GM23248 (cell line): ENCODE measurements around the gene WDR43. TPM values are rescaled to one million over a fixed set of nuclear protein-coding genes. Genes with fewer than 3 reads are reported as not detected.
A peak's percentile ranks its signal among the peaks of the same experiment; 100 is the strongest.

Experiments used
- DNase-seq: peaks from one replicate; pipeline ENCODE4 v3.0.0-alpha.2; 2015
- H2AFZ ChIP-seq: fragments of 200-600 bp; sonication (generic); 2 replicates; pipeline ENCODE4 v1.6.1; 2016; ENCODE audit warnings: antibody characterized with exemption
- H3F3A ChIP-seq: fragments of 200-600 bp; sonication (generic); 2 replicates; pipeline ENCODE4 v1.6.1; 2016; ENCODE audit warnings: mild to moderate bottlenecking, antibody characterized with exemption, mixed run types; ENCODE audit not compliant: insufficient read depth
- H3K27ac ChIP-seq: fragments of 200-600 bp; sonication (generic); 2 replicates; pipeline ENCODE4 v1.5.1; 2016; ENCODE audit warnings: mild to moderate bottlenecking
- H3K27me3 ChIP-seq: fragments of 200-600 bp; sonication (generic); replicated peaks from 2 replicates; pipeline ENCODE4 v1.6.1; 2016; ENCODE audit warnings: mild to moderate bottlenecking; ENCODE audit not compliant: insufficient read depth
- H3K36me3 ChIP-seq: fragments of 200-600 bp; sonication (generic); 2 replicates; pipeline ENCODE4 v1.6.1; 2016; ENCODE audit warnings: low read depth, mild to moderate bottlenecking
- H3K4me1 ChIP-seq: fragments of 200-600 bp; sonication (generic); 2 replicates; pipeline ENCODE4 v1.6.1; 2016; ENCODE audit warnings: mild to moderate bottlenecking; ENCODE audit not compliant: insufficient read depth
- H3K4me2 ChIP-seq: fragments of 200-600 bp; sonication (generic); one replicate; pipeline ENCODE4 v1.6.1; 2016; ENCODE audit warnings: mild to moderate bottlenecking; ENCODE audit not compliant: unreplicated experiment
- H3K4me3 ChIP-seq: fragments of 200-600 bp; sonication (generic); 2 replicates; pipeline ENCODE4 v1.5.1; 2016; ENCODE audit warnings: mild to moderate bottlenecking
- H3K79me2 ChIP-seq: fragments of 200-600 bp; sonication (generic); 2 replicates; pipeline ENCODE4 v1.6.1; 2016; ENCODE audit warnings: mild to moderate bottlenecking; ENCODE audit not compliant: insufficient read depth
- H3K9ac ChIP-seq: fragments of 200-600 bp; sonication (generic); 2 replicates; pipeline ENCODE4 v1.6.1; 2016; ENCODE audit warnings: mild to moderate bottlenecking
- H3K9me2 ChIP-seq: fragments of 200-600 bp; sonication (generic); 2 replicates; pipeline ENCODE4 v1.6.1; 2016; ENCODE audit warnings: mixed run types, mild to moderate bottlenecking, moderate library complexity; ENCODE audit not compliant: insufficient read depth
- H3K9me3 ChIP-seq: fragments of 200-600 bp; sonication (generic); one replicate; pipeline ENCODE4 v1.6.1; 2017; ENCODE audit warnings: low read depth
- H4K20me1 ChIP-seq: fragments of 200-600 bp; sonication (generic); 2 replicates; pipeline ENCODE4 v1.6.0; 2016; ENCODE audit not compliant: insufficient read depth
- EZH2 ChIP-seq: fragments of 200-600 bp; sonication (generic); IDR thresholded peaks from 2 replicates; pipeline ENCODE4 v1.6.1; 2018; ENCODE audit warnings: antibody characterized with exemption, mild to moderate bottlenecking; ENCODE audit not compliant: insufficient read depth, poor library complexity, severe bottlenecking
- EZH2phosphoT487 ChIP-seq: fragments of 200-600 bp; sonication (generic); IDR thresholded peaks from 2 replicates; pipeline ENCODE4 v1.6.1; 2018; ENCODE audit warnings: antibody characterized with exemption, moderate library complexity, mild to moderate bottlenecking, low read depth; ENCODE audit not compliant: insufficient read depth
- WGBS, 2 experiments: methylation state at CpG; one replicate each; pipeline ENCODE4 v1.1.6; 2015 to 2017; ENCODE audit warnings: low lambda C conversion rate in 2 of 2, low coverage in 1 of 2; ENCODE audit errors: missing lambda C conversion rate in 2 of 2; 5-methylcytosine and 5-hydroxymethylcytosine counted together
- in situ Hi-C: fragments of 300-500 bp; cut with MboI; formaldehyde crosslinking; loops from 2 replicates; pipeline ENCODE4 v1.15.0; 2020
- polyA plus RNA-seq: library from polyadenylated mRNA; unstranded; fragments of >200 nt; fragmentation: Nextera tagmentation; extraction: Ambion mirVana; gene quantifications from 2 replicates; pipeline ENCODE4 v1.2.1, GENCODE V29; 2016
- total RNA-seq: library from RNA; depleted of rRNA; stranded (reverse); fragments of >200 nt; shearing (Covaris generic); gene quantifications from 2 replicates; pipeline ENCODE4 v1.2.3, GENCODE V29; 2014

Gene WDR43
- total and polyA plus RNA-seq, 2 experiments from 2014 or later, result 31.3 to 71.8 TPM

DNA sequence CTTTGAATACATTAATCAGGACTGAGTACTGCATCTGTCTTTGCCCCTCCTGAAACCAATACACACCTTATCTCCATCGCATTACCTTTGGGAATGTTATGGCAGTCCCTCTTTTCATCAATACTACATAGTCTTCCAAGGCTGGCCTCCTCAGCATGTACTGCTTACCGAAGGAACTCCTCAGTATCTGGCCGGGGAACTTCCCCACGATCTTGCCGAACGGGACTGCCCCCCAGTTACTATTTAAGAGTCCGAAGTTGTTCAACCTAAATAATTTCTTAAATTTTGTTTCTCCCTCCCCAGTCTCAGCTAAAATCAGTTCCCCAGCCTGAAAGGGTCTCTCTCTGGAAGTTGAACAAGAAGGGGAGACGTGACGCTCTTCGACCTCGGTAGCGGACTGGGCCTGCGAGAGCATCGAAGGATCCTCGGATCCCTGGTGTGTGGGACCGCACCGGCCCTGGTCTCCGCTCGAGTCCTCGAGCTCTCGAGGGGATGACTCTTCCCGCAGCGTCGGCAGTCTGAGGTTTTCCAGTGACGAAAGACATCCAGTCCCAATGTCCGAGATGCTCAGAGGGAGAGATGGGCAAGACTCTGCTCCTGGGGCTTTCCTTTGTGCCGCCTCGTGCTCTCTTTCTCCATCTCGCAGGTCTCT, 24.8 kb upstream of the WDR43 start:
- Histone ChIP-seq H4K20me1 (no peaks in the 10 kb centered on the region), H3K79me2 (peaks cover 52% of the 10 kb centered on the region), H3K4me3 (peak overlapping the region; percentile 97), H3K4me2 (peak overlapping the region; percentile 94), H3K9me2 (no peaks in the 10 kb centered on the region), H3K27me3 (no peaks in the 10 kb centered on the region), H3K36me3 (no peaks in the 10 kb centered on the region), H3K9ac (peak overlapping the region; percentile 95), H3F3A (0 out of 2 replicates have a peak, but pooled peaks cover 5% of the 10 kb centered on the region), H3K27ac (peak overlapping the region; percentile 76), H3K4me1 (peaks cover 19% of the 10 kb centered on the region), H2AFZ (peak overlapping the region; percentile 96), H3K9me3 (no peaks in the 10 kb centered on the region)
- 1 to 2% methylated on average over 29 of the region's 29 CpGs for WGBS, 2 experiments
- in situ Hi-C loops, result no loop called here
- TF ChIP-seq EZH2phosphoT487, result no peak
- peak; percentile 79 for DNase-seq

DNA sequence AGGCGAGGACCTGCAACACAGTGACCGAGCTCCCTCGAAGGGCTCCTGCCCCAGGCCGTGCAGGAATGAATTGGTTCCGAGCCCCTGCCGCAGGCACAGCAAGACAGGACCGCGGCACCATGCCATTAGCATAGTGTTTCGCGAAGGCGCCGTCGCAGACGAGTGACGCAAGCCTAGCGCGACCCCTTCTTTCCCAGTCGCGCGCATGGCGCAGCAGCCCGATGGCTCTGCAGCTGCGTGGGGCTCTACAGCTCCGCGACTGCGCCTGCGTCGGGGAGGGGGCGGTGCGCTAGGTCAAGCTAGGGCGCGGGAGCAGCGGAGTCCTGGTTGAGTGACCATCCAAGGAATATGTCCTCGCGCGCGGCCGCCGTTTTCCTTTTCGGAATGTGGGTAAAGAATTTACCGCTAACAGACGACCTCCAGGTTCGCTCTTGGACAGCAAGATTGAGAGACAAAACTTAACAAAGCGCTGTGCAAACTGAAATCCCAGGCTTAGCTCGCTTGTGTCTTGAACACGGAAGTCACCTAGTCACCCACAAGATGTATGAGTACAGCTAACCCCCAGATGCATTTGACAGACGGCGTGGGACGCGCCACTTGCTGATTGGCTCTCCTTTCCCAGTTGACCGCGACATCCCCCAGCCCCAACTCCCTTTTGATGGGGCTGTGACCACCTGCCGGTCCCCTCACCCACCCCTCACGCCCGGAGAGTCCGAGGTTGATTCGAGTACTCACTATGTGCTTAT, 24.1 kb upstream of the WDR43 start, which contains the start of gene TRMT61B:
Gene TRMT61B, minus strand, starts transcription at position 164 of the 746 bp plus-strand sequence. Its CDS starts 32 bp downstream, at position 132.
- H4K20me1 ChIP-seq, result no peaks in the 10 kb centered on the region
- H3K9me3 ChIP-seq, result no peaks in the 10 kb centered on the region
- H3K27me3 ChIP-seq, result no peaks in the 10 kb centered on the region
- in situ Hi-C loops, result no loop called here
- H3K4me2 ChIP-seq, result peak within 1 kb of the TSS; percentile 94
- peak within 1 kb of the TSS; percentile 96 for H2AFZ ChIP-seq
- TF ChIP-seq EZH2phosphoT487, result no peak
- no peak for TF ChIP-seq EZH2
- DNase-seq, result peak; percentile 98
- 1% methylated on average over 57 of the region's 57 CpGs for WGBS, 2 experiments
- peaks cover 45% of the 10 kb centered on the region for H3K79me2 ChIP-seq
- H3K4me3 ChIP-seq, result peak within 1 kb of the TSS; percentile 97
- peak within 1 kb of the TSS; percentile 95 for H3K9ac ChIP-seq
- peaks cover 19% of the 10 kb centered on the region for H3K4me1 ChIP-seq
- H3K9me2 ChIP-seq, result no peaks in the 10 kb centered on the region
- H3K36me3 ChIP-seq, result no peaks in the 10 kb centered on the region
- H3K27ac ChIP-seq, result peak within 1 kb of the TSS; percentile 76
- 0 out of 2 replicates have a peak, but pooled peaks cover 5% of the 10 kb centered on the region for H3F3A ChIP-seq

DNA sequence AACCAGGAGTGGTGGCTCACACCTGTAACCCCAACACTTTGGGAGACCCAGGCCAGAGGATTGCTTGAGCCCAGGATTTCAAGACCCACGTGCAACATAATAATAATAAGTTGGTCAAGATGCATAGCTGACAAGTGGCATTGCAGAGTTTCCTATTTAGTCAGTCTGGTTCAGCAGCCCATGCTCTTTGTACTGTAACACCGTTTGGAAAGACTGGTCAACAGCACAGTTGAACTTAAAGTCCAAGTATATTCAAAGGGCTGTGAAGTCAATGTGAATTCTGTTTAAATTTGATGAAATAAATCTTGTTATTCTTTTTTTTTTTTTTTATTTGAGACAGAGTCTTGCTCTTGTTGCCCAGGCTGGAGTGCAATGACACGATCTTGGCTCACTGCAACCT, 22.8 kb upstream of the WDR43 start:
- Histone ChIP-seq H2AFZ (peak overlapping the region; percentile 96; the same call in 1 of the 2 replicates), H3K36me3 (no peaks in the 10 kb centered on the region), H3K4me3 (no peak overlapping the region), H3F3A (0 out of 2 replicates have a peak, but pooled peaks cover 5% of the 10 kb centered on the region), H3K4me1 (peaks cover 19% of the 10 kb centered on the region), H3K79me2 (peaks cover 33% of the 10 kb centered on the region), H3K9me2 (no peaks in the 10 kb centered on the region), H3K9ac (no peak overlapping the region), H3K4me2 (no peak overlapping the region), H3K27me3 (no peaks in the 10 kb centered on the region), H4K20me1 (no peaks in the 10 kb centered on the region), H3K27ac (no peak overlapping the region), H3K9me3 (no peaks in the 10 kb centered on the region)
- TF ChIP-seq EZH2phosphoT487 (no peak), EZH2 (no peak)
- WGBS, 2 experiments, result 53 to 59% methylated on average over 3 of the region's 3 CpGs
- DNase-seq, result no peak
- in situ Hi-C loops, result no loop called here

GRCh38 chr2:28880193-28880592, 14.3 kb upstream of the WDR43 start:
- in situ Hi-C loops, result no loop called here
- Histone ChIP-seq H3K9ac (no peak overlapping the region), H4K20me1 (no peaks in the 10 kb centered on the region), H2AFZ (no peak overlapping the region), H3K27me3 (0 out of 2 replicates have a peak, but pooled peaks cover 6% of the 10 kb centered on the region), H3K9me3 (no peaks in the 10 kb centered on the region), H3K4me2 (no peak overlapping the region), H3K36me3 (no peaks in the 10 kb centered on the region), H3K27ac (no peak overlapping the region), H3K9me2 (no peaks in the 10 kb centered on the region), H3K79me2 (no peaks in the 10 kb centered on the region), H3F3A (no peaks in the 10 kb centered on the region), H3K4me3 (no peak overlapping the region), H3K4me1 (no peaks in the 10 kb centered on the region)
- no peak for DNase-seq
- 91 to 100% methylated on average over 1 of the region's 1 CpG for WGBS, 2 experiments
- TF ChIP-seq EZH2phosphoT487, result no peak
- no peak for TF ChIP-seq EZH2
